HepG2 (cell line): ENCODE data around the gene AGRN. TPM values are rescaled to one million over a fixed set of nuclear protein-coding genes. Genes with fewer than 3 reads are reported as not detected.

ENCODE experiments used
- AKAP8 ChIP-seq: sonication (generic); formaldehyde crosslinking; IDR thresholded peaks from 2 replicates; pipeline ENCODE4 v1.5.1; 2020; ENCODE audit warnings: mild to moderate bottlenecking, missing genetic modification reagents
- KAT8 ChIP-seq: IDR thresholded peaks from 2 replicates; pipeline ENCODE4 v1.6.1; 2016; ENCODE audit warnings: missing genetic modification reagents, missing compliant biosample characterization
- MTF2 ChIP-seq: sonication (generic); formaldehyde crosslinking; IDR thresholded peaks from 2 replicates; pipeline ENCODE4 v1.5.0; 2020; ENCODE audit warnings: missing genetic modification reagents, borderline replicate concordance
- MXI1 ChIP-seq: IDR thresholded peaks from 3 replicates; pipeline ENCODE4 v1.6.1; 2012; ENCODE audit warnings: low read depth, low read length, inconsistent platforms, borderline replicate concordance
- NAIF1 ChIP-seq: sonication (generic); formaldehyde crosslinking; IDR thresholded peaks from 2 replicates; pipeline ENCODE4 v1.5.0; 2020; ENCODE audit warnings: mild to moderate bottlenecking, missing genetic modification reagents, borderline replicate concordance
- NR2C2 ChIP-seq: sonication (generic); formaldehyde crosslinking; IDR thresholded peaks from 2 replicates; pipeline ENCODE4 v1.4.0; 2020; ENCODE audit warnings: missing genetic modification reagents, mild to moderate bottlenecking, moderate library complexity, borderline replicate concordance
- REXO4 ChIP-seq: sonication (generic); formaldehyde crosslinking; IDR thresholded peaks from 2 replicates; pipeline ENCODE4 v1.8.0; 2022; ENCODE audit warnings: missing genetic modification reagents, mild to moderate bottlenecking, borderline replicate concordance
- RNF2 ChIP-seq: fragments of 450-650 bp; conservative IDR thresholded peaks from 2 replicates; pipeline ENCODE4 v1.6.1; 2016; ENCODE audit warnings: low read depth
- SAP130 ChIP-seq: IDR thresholded peaks from 2 replicates; pipeline ENCODE4 v1.6.1; 2016; ENCODE audit warnings: low read depth
- SMAD9 ChIP-seq: sonication (generic); formaldehyde crosslinking; IDR thresholded peaks from 2 replicates; pipeline ENCODE4 v1.5.1; 2020; ENCODE audit warnings: mild to moderate bottlenecking, missing genetic modification reagents
- SP4 ChIP-seq: sonication (generic); formaldehyde crosslinking; IDR thresholded peaks from 2 replicates; pipeline ENCODE4 v1.8.1; 2023; ENCODE audit warnings: mild to moderate bottlenecking, missing genetic modification reagents
- TBX2 ChIP-seq: sonication (generic); formaldehyde crosslinking; IDR thresholded peaks from 2 replicates; pipeline ENCODE4 v1.5.0; 2020; ENCODE audit warnings: missing genetic modification reagents, mild to moderate bottlenecking, borderline replicate concordance
- ZNF101 ChIP-seq: sonication (generic); formaldehyde crosslinking; IDR thresholded peaks from 2 replicates; pipeline ENCODE4 v1.4.0; 2020; ENCODE audit warnings: mild to moderate bottlenecking, low read depth, missing genetic modification reagents, borderline replicate concordance
- ZNF329 ChIP-seq: sonication (generic); formaldehyde crosslinking; IDR thresholded peaks from 2 replicates; pipeline ENCODE4 v1.9.0; 2021; ENCODE audit warnings: low read depth, mild to moderate bottlenecking, missing genetic modification reagents
- ZNF891 ChIP-seq: sonication (generic); formaldehyde crosslinking; IDR thresholded peaks from 2 replicates; pipeline ENCODE4 v1.5.0; 2020; ENCODE audit warnings: mild to moderate bottlenecking, missing genetic modification reagents
- ZSCAN25 ChIP-seq: sonication (generic); formaldehyde crosslinking; IDR thresholded peaks from 2 replicates; pipeline ENCODE4 v1.8.0; 2022; ENCODE audit warnings: mild to moderate bottlenecking, missing genetic modification reagents
- ZZZ3 ChIP-seq: sonication (generic); formaldehyde crosslinking; IDR thresholded peaks from 2 replicates; pipeline ENCODE4 v1.4.0; 2020; ENCODE audit warnings: missing genetic modification reagents, mild to moderate bottlenecking, borderline replicate concordance
- polyA plus RNA-seq, 8 experiments: library from polyadenylated mRNA; depleted of rRNA in 3 of 8; stranded (reverse) in 7 of 8; unstranded in 1 of 8; fragments of >200 nt; fragmentation: Illumina TruSeq in 4 of 8; extraction: Trizol in 4 of 8; gene quantifications; 2 replicates each; pipeline versions ENCODE4 v1.2.1 to v1.2.3, GENCODE V29; 2011 to 2016; ENCODE audit warnings: low read depth in 4 of 8, missing spikeins in 1 of 8, mixed read lengths in 1 of 8; ENCODE audit not compliant: insufficient read depth in 1 of 8
- total RNA-seq, 5 experiments: library from RNA; depleted of rRNA; stranded (reverse); fragments of >200 nt; fragmentation: Illumina TruSeq; extraction: Trizol; gene quantifications; 2 replicates each; pipeline ENCODE4 v1.2.3, GENCODE V29; 2016; ENCODE audit warnings: low read depth in 1 of 5
- TF ChIP-seq, protein P1 (sequence below): sonication (generic); formaldehyde crosslinking; IDR thresholded peaks from 2 replicates; pipeline ENCODE4 v1.8.0; 2022; ENCODE audit warnings: missing genetic modification reagents, mild to moderate bottlenecking, borderline replicate concordance
- TF ChIP-seq, protein P2 (sequence below): sonication (generic); formaldehyde crosslinking; IDR thresholded peaks from 2 replicates; pipeline ENCODE4 v1.4.0; 2020; ENCODE audit warnings: missing genetic modification reagents, low read depth, mild to moderate bottlenecking, borderline replicate concordance
- TF ChIP-seq, protein P3 (sequence below): sonication (generic); formaldehyde crosslinking; IDR thresholded peaks from 2 replicates; pipeline ENCODE4 v1.4.0; 2020; ENCODE audit warnings: mild to moderate bottlenecking, missing genetic modification reagents

The AGRN gene
- total and polyA plus RNA-seq, 2 of the 13 experiments (the other 11 are each of a cell fraction or from before 2014, with no cell fraction given), result 29.8 to 65.2 TPM

DNA sequence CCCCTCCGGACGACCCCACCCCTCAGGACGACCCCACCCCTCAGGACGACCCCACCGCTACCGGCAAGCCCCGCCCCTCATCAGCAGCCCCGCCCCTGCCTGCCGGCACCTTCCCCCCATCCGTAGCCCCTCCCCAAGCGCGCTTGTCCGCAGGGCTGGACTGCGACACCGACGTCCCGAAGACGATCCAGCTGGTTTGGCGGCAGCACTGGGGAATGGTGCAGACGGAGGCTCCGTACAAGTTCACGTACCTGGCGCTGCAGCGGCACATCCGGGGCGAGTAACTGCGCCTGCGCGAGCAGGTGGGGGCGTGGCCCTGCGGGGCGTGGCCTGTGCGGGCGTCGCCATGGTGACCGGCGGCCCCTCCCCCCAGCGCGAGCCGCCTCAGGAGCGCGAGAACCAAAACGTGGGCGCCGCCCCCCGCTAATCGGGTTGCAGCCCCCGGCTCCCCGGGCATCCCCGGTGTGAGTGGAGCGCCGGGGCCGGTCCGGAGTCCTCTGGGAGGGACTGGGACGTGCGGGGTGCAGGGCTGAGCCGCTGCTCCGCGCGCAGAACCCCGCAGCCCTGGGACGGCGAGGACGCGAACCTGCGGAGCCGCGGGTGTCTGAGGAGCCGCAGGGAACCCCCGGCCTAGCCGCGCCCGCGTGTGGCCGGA is 49.3 kb downstream of the AGRN start (continued):
- TF ChIP-seq, protein P1, sequence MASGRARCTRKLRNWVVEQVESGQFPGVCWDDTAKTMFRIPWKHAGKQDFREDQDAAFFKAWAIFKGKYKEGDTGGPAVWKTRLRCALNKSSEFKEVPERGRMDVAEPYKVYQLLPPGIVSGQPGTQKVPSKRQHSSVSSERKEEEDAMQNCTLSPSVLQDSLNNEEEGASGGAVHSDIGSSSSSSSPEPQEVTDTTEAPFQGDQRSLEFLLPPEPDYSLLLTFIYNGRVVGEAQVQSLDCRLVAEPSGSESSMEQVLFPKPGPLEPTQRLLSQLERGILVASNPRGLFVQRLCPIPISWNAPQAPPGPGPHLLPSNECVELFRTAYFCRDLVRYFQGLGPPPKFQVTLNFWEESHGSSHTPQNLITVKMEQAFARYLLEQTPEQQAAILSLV (CRISPR knock-in tag), result no peak
- peak; percentile 72; the same call in 1 of the 2 replicates for TF ChIP-seq NAIF1 (CRISPR knock-in tag)
- no peak for TF ChIP-seq MTF2
- TF ChIP-seq NR2C2 (CRISPR knock-in tag), result no peak
- TF ChIP-seq, protein P2, sequence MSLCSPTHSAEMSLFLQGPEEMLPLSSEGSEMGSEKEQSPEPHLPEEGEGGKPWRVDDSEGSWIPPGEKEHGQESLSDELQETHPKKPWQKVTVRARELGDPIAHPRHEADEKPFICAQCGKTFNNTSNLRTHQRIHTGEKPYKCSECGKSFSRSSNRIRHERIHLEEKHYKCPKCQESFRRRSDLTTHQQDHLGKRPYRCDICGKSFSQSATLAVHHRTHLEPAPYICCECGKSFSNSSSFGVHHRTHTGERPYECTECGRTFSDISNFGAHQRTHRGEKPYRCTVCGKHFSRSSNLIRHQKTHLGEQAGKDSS, result 0 out of 2 replicates have a peak, but pooled peaks have one; percentile 65
- TF ChIP-seq ZSCAN25, result peak; percentile 25; the same call in 1 of the 2 replicates
- TF ChIP-seq ZNF329 (CRISPR knock-in tag), result 0 out of 2 replicates have a peak, but pooled peaks have one; percentile 3
- TF ChIP-seq ZNF101, result no peak
- TF ChIP-seq KAT8 (CRISPR knock-in tag), result no peak
- TF ChIP-seq TBX2 (CRISPR knock-in tag), result 0 out of 2 replicates have a peak, but pooled peaks have one; percentile 30
- no peak for TF ChIP-seq SMAD9 (CRISPR knock-in tag)
- TF ChIP-seq REXO4 (CRISPR knock-in tag), result no peak
- TF ChIP-seq SP4, result peak; percentile 76; the same call in 1 of the 2 replicates
- peak; percentile 52 for TF ChIP-seq SAP130 (CRISPR knock-in tag)
- TF ChIP-seq ZZZ3, result no peak
- no peak for TF ChIP-seq AKAP8 (CRISPR knock-in tag)
- peak; percentile 87; the same call in 2 of the 3 replicates for TF ChIP-seq MXI1
- TF ChIP-seq, protein P3, sequence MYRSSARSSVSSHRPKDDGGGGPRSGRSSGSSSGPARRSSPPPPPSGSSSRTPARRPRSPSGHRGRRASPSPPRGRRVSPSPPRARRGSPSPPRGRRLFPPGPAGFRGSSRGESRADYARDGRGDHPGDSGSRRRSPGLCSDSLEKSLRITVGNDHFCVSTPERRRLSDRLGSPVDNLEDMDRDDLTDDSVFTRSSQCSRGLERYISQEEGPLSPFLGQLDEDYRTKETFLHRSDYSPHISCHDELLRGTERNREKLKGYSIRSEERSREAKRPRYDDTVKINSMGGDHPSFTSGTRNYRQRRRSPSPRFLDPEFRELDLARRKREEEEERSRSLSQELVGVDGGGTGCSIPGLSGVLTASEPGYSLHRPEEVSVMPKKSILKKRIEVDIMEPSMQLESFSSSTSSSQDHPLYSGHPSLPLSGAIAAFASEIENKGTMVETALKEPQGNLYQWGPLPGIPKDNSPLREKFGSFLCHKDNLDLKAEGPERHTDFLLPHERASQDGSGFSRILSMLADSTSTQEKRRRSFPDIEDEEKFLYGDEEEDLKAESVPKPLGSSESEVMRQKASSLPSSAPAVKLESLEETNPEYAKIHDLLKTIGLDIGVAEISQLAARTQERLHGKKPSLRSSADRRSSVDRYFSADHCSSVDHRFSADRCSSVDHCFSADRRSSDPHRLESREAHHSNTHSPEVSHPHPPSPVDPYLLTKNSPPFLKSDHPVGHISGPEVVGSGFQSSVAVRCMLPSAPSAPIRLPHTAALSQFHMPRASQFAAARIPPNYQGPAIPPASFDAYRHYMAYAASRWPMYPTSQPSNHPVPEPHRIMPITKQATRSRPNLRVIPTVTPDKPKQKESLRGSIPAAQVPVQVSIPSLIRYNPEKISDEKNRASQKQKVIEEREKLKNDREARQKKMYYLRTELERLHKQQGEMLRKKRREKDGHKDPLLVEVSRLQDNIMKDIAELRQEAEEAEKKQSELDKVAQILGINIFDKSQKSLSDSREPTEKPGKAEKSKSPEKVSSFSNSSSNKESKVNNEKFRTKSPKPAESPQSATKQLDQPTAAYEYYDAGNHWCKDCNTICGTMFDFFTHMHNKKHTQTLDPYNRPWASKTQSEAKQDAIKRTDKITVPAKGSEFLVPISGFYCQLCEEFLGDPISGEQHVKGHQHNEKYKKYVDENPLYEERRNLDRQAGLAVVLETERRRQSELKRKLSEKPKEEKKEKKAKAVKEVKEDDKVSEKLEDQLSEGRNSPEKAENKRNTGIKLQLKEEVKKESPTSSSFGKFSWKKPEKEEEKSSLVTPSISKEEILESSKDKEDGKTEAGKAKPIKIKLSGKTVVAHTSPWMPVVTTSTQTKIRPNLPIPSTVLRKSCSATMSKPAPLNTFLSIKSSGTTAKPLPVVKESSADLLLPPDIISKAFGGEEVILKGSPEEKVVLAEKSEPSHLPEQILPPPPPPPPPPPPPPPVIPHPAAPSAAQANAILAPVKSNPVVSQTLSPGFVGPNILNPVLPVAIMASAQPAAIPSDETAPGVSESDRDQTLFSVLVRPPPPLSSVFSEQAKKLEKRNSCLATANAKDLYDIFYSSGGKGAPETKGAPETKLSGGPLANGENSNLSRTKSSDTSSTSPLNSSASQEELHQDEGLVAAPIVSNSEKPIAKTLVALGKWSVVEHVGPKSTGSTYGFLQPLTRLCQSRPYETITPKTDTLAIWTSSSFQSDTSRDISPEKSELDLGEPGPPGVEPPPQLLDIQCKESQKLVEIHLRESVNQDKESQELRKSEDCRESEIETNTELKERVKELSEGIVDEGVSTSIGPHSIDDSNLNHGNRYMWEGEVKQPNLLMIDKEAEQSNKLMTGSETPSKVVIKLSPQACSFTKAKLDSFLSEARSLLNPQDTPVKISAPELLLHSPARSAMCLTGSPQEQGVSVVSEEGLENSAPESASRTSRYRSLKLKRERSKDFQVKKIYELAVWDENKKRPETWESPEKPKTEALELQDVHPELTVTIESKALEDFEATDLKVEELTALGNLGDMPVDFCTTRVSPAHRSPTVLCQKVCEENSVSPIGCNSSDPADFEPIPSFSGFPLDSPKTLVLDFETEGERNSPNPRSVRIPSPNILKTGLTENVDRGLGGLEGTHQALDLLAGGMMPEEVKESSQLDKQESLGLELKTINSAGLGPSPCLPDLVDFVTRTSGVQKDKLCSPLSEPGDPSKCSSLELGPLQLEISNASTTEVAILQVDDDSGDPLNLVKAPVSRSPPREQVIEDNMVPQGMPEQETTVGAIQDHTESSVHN (CRISPR knock-in tag), result 0 out of 2 replicates have a peak, but pooled peaks have one; percentile 34
- TF ChIP-seq ZNF891 (CRISPR knock-in tag), result peak; percentile 69; the same call in 1 of the 2 replicates
- TF ChIP-seq RNF2, result 0 out of 2 replicates have a peak, but pooled peaks have one; percentile 21
